ENCODE results near the gene ICOS.

DNA sequence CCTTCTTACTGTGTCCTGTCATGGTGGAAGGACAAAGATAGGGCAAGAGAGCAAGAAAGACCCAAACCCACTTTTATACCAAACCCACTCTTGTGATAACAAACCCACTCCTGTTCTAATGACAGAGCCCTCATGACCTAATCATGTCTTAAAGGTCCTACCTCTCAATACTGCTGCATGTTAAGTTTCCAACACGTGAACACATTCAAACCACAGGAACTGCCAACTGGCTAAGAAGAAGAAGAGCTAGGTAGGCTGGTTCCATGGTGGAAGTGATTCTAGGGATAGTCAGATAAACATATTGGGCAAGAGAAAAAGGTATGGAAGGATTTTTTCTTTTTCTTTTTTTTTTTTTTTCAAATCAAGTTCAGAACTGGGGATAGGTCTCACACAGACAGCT, 47.0 kb upstream of the ICOS start:
- TF ChIP-seq POLR2A (IDR thresholded peaks at IDR 0.05), result no peak
- TF ChIP-seq, protein P1, sequence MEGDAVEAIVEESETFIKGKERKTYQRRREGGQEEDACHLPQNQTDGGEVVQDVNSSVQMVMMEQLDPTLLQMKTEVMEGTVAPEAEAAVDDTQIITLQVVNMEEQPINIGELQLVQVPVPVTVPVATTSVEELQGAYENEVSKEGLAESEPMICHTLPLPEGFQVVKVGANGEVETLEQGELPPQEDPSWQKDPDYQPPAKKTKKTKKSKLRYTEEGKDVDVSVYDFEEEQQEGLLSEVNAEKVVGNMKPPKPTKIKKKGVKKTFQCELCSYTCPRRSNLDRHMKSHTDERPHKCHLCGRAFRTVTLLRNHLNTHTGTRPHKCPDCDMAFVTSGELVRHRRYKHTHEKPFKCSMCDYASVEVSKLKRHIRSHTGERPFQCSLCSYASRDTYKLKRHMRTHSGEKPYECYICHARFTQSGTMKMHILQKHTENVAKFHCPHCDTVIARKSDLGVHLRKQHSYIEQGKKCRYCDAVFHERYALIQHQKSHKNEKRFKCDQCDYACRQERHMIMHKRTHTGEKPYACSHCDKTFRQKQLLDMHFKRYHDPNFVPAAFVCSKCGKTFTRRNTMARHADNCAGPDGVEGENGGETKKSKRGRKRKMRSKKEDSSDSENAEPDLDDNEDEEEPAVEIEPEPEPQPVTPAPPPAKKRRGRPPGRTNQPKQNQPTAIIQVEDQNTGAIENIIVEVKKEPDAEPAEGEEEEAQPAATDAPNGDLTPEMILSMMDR (IDR thresholded peaks at IDR 0.05), result no peak
